HCT116 (cell line): ENCODE results near the gene TBCD. TPM values are rescaled to one million over a fixed set of nuclear protein-coding genes. Genes with fewer than 3 reads are reported as not detected.

Source experiments
- ATAC-seq: fragments of 200-7000 bp; cut with Tn5 transposase; 2 replicates; pipeline ENCODE4 v1.9.1; 2020; ENCODE audit warnings: mild to moderate bottlenecking, moderate library complexity
- BruUV-seq: library from RNA; stranded (reverse); fragments of 400-500 nt; replicated peaks from 2 replicates; lab custom pipeline; 2021; lab: Mats Ljungman, UMichigan
- CTCF ChIA-PET: fragments of 300-600 bp; sonication (Branson Sonifier 250); formaldehyde crosslinking; loops from one replicate; lab custom pipeline; 2021; ENCODE audit warnings: antibody characterized with exemption; lab: Charles Lee
- POLR2A ChIA-PET: fragments of 300-600, 350-600 bp; sonication (Branson Sonifier 250); formaldehyde crosslinking; loops from one replicate; lab custom pipeline; 2021; ENCODE audit warnings: antibody characterized with exemption; lab: Charles Lee
- RAD21 ChIA-PET, 2 experiments: fragments of 300-600 bp; sonication (Branson Sonifier 250); formaldehyde crosslinking; loops; one replicate each; lab custom pipeline; 2023; ENCODE audit warnings: low total read pairs in 2 of 2; ENCODE audit not compliant: uncharacterized antibody in 2 of 2, unreplicated experiment in 2 of 2, low non-redundant PET in 1 of 2; lab: Charles Lee
- DNase-seq: peaks from one replicate; pipeline ENCODE4 v3.0.0-alpha.2; 2010; ENCODE audit warnings: low read depth, low spot score
- H2AFZ ChIP-seq: fragments of 200-600 bp; shearing (Covaris generic), sonication (generic); 2 replicates; pipeline ENCODE4 v1.6.1; 2017; ENCODE audit warnings: low read depth, mixed run types, mixed read lengths, antibody characterized with exemption, low read length; ENCODE audit not compliant: poor library complexity, severe bottlenecking
- H3K27ac ChIP-seq: 2 replicates; pipeline ENCODE4 v1.5.1; 2012; ENCODE audit warnings: low read depth, low read length
- H3K27me3 ChIP-seq: fragments of 200-600 bp; sonication (generic); 2 replicates; pipeline ENCODE4 v1.6.1; 2016; ENCODE audit warnings: mixed run types, low read length, mixed read lengths; ENCODE audit not compliant: insufficient read depth
- H3K36me3 ChIP-seq, 2 experiments: fragments of 200-500 bp in 1 of 2; fragments of 200-600 bp in 1 of 2; sonication (Bioruptor generic) in 1 of 2; sonication (generic) in 1 of 2; 2 replicates each; pipeline versions ENCODE4 v1.5.1 to v1.6.1; 2014 to 2016; ENCODE audit warnings: low read length in 2 of 2, inconsistent platforms in 1 of 2, mixed read lengths in 1 of 2, mixed run types in 1 of 2; ENCODE audit not compliant: insufficient read depth in 2 of 2, control insufficient read depth in 1 of 2
- H3K4me1 ChIP-seq, 2 experiments: fragments of 200-600 bp in 1 of 2; sonication (generic) in 1 of 2; 2 replicates each; pipeline versions ENCODE4 v1.5.1 to v1.6.1; 2012 to 2017; ENCODE audit warnings: low read length in 2 of 2, inconsistent platforms in 1 of 2, mild to moderate bottlenecking in 1 of 2, mixed read lengths in 1 of 2, mixed run types in 1 of 2, moderate library complexity in 1 of 2; ENCODE audit not compliant: insufficient read depth in 2 of 2, control insufficient read depth in 1 of 2
- H3K4me2 ChIP-seq: fragments of 200-600 bp; sonication (generic); 2 replicates; pipeline ENCODE4 v1.6.1; 2017; ENCODE audit warnings: mixed run types, low read length, mixed read lengths
- H3K4me3 ChIP-seq, 2 experiments: fragments of 200-600 bp in 1 of 2; sonication (generic) in 1 of 2; replicated peaks in 1 of 2; 2 replicates each; pipeline ENCODE4 v1.5.1; 2011 to 2016; ENCODE audit warnings: low read length in 2 of 2, control low read depth in 1 of 2, low read depth in 1 of 2, mild to moderate bottlenecking in 1 of 2, mixed read lengths in 1 of 2, mixed run types in 1 of 2
- H3K79me2 ChIP-seq: fragments of 200-600 bp; sonication (generic); 2 replicates; pipeline ENCODE4 v1.6.1; 2017; ENCODE audit warnings: mild to moderate bottlenecking, mixed run types, low read length, moderate library complexity, mixed read lengths; ENCODE audit not compliant: insufficient read depth
- H3K9ac ChIP-seq: fragments of 200-600 bp; sonication (generic); 2 replicates; pipeline ENCODE4 v1.6.1; 2016; ENCODE audit warnings: low read length, mixed read lengths
- H3K9me2 ChIP-seq: fragments of 200-600 bp; sonication (generic), shearing (Covaris generic); 2 replicates; pipeline ENCODE4 v1.6.1; 2017; ENCODE audit warnings: mixed run types, mild to moderate bottlenecking, moderate library complexity; ENCODE audit not compliant: insufficient read depth
- H3K9me3 ChIP-seq, 2 experiments: fragments of 200-500 bp in 1 of 2; fragments of 200-600 bp in 1 of 2; sonication (Bioruptor generic) in 1 of 2; sonication (generic) in 1 of 2; 2 replicates each; pipeline ENCODE4 v1.6.1; 2014 to 2017; ENCODE audit warnings: low read length in 2 of 2, mixed read lengths in 2 of 2, inconsistent platforms in 1 of 2, low read depth in 1 of 2, mild to moderate bottlenecking in 1 of 2, mixed run types in 1 of 2, moderate library complexity in 1 of 2; ENCODE audit not compliant: control insufficient read depth in 1 of 2, insufficient read depth in 1 of 2
- H4K20me1 ChIP-seq: fragments of 200-600 bp; sonication (generic), shearing (Covaris generic); 2 replicates; pipeline ENCODE4 v1.6.1; 2017; ENCODE audit warnings: mixed run types, mild to moderate bottlenecking, moderate library complexity; ENCODE audit not compliant: insufficient read depth
- CEBPB ChIP-seq: IDR thresholded peaks from 2 replicates; pipeline ENCODE4 v1.6.1; 2012; ENCODE audit warnings: low read depth
- EGR1 ChIP-seq: IDR thresholded peaks from 2 replicates; pipeline ENCODE4 v1.6.1; 2012; ENCODE audit warnings: low read depth
- ELF1 ChIP-seq: IDR thresholded peaks from 2 replicates; pipeline ENCODE4 v1.6.1; 2012; ENCODE audit warnings: low read depth, borderline replicate concordance
- EZH2 ChIP-seq: fragments of 200-600 bp; sonication (generic); IDR thresholded peaks from 2 replicates; pipeline ENCODE4 v1.6.1; 2017; ENCODE audit warnings: antibody characterized with exemption, mixed run types
- POLR2AphosphoS5 ChIP-seq: IDR thresholded peaks from 2 replicates; pipeline ENCODE4 v1.6.1; 2011; ENCODE audit warnings: mild to moderate bottlenecking, low read depth, low read length, moderate library complexity
- SRF ChIP-seq: IDR thresholded peaks from 2 replicates; pipeline ENCODE4 v1.6.1; 2012; ENCODE audit warnings: low read depth
- ZNF274 ChIP-seq: fragments of 200-500 bp; sonication (Bioruptor generic); IDR thresholded peaks from 2 replicates; pipeline ENCODE4 v1.6.1; 2014; ENCODE audit warnings: mild to moderate bottlenecking, low read depth, low read length, inconsistent platforms
- intact Hi-C: fragments of 100-400 bp; cut with micrococcal nuclease; formaldehyde crosslinking; loops from 2 replicates; pipeline ENCODE4 v1.10.0; 2022
- total RNA-seq: library from RNA; stranded (reverse); gene quantifications from one replicate; pipeline ENCODE4 v1.2.1, GENCODE V29; 2021; ENCODE audit not compliant: unreplicated experiment
- TF ChIP-seq, protein P1 (sequence below): IDR thresholded peaks from 2 replicates; pipeline ENCODE4 v1.6.1; 2011; ENCODE audit warnings: mild to moderate bottlenecking, low read length, moderate library complexity; ENCODE audit not compliant: insufficient replicate concordance; ENCODE audit errors: extremely low read depth
- TF ChIP-seq, protein P2 (sequence below): IDR thresholded peaks from 2 replicates; pipeline ENCODE4 v1.6.1; 2012; ENCODE audit warnings: low read depth
- TF ChIP-seq, protein P3 (sequence below): IDR thresholded peaks from 2 replicates; pipeline ENCODE4 v1.6.1; 2012

The TBCD gene
- total RNA-seq, 1 experiment from 2014 or later: 152 TPM

DNA sequence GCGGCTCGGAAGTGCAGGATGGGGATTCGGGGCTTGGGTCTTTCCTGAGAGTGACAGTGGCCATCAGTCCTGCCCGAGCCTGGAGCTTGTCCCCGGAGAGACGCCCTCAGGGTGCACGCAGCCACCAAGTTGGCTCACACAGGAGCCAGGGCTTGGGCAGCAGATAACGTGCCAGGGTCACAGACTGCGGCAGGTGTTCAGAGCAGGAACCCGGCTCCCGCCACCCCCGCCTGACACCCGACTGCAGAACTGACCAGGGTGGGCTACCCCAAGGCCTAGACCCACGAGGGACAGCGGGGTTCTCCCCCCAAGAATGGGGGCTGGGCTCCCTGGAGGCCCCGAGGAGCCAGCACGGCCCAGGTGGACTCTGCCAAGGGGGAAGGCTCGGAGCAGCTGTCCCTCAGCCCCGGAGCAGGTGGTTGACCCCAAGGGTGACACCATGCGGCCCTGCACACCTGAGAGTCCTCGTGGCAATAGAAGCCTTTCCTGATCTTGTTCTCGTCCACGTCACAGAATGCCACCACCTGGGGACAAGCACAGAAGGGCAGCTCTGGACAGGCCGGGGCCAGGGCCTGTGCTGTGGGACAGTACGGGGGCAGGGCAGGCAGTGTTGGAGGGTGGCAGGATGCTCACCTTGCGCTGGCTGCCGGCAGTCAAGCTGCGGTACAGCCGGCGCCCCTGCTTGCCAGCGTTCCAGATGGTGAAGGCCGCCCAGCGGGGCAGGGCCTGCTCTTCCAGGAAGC, 205.0 kb downstream of the TBCD start:
- ATAC-seq: no peak
- TF ChIP-seq, protein P1, sequence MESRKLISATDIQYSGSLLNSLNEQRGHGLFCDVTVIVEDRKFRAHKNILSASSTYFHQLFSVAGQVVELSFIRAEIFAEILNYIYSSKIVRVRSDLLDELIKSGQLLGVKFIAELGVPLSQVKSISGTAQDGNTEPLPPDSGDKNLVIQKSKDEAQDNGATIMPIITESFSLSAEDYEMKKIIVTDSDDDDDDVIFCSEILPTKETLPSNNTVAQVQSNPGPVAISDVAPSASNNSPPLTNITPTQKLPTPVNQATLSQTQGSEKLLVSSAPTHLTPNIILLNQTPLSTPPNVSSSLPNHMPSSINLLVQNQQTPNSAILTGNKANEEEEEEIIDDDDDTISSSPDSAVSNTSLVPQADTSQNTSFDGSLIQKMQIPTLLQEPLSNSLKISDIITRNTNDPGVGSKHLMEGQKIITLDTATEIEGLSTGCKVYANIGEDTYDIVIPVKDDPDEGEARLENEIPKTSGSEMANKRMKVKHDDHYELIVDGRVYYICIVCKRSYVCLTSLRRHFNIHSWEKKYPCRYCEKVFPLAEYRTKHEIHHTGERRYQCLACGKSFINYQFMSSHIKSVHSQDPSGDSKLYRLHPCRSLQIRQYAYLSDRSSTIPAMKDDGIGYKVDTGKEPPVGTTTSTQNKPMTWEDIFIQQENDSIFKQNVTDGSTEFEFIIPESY: no peak
- TF ChIP-seq POLR2AphosphoS5 (no peak), ELF1 (no peak), EZH2 (no peak), SRF (no peak), ZNF274 (no peak), EGR1 (no peak), CEBPB (no peak)
- TF ChIP-seq, protein P2, sequence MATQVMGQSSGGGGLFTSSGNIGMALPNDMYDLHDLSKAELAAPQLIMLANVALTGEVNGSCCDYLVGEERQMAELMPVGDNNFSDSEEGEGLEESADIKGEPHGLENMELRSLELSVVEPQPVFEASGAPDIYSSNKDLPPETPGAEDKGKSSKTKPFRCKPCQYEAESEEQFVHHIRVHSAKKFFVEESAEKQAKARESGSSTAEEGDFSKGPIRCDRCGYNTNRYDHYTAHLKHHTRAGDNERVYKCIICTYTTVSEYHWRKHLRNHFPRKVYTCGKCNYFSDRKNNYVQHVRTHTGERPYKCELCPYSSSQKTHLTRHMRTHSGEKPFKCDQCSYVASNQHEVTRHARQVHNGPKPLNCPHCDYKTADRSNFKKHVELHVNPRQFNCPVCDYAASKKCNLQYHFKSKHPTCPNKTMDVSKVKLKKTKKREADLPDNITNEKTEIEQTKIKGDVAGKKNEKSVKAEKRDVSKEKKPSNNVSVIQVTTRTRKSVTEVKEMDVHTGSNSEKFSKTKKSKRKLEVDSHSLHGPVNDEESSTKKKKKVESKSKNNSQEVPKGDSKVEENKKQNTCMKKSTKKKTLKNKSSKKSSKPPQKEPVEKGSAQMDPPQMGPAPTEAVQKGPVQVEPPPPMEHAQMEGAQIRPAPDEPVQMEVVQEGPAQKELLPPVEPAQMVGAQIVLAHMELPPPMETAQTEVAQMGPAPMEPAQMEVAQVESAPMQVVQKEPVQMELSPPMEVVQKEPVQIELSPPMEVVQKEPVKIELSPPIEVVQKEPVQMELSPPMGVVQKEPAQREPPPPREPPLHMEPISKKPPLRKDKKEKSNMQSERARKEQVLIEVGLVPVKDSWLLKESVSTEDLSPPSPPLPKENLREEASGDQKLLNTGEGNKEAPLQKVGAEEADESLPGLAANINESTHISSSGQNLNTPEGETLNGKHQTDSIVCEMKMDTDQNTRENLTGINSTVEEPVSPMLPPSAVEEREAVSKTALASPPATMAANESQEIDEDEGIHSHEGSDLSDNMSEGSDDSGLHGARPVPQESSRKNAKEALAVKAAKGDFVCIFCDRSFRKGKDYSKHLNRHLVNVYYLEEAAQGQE: no peak
- TF ChIP-seq, protein P3, sequence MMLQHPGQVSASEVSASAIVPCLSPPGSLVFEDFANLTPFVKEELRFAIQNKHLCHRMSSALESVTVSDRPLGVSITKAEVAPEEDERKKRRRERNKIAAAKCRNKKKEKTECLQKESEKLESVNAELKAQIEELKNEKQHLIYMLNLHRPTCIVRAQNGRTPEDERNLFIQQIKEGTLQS: no peak
- TF ChIP-seq, all 23 proteins: peak for 0
- intact Hi-C loops: no loop called here
- H3K27me3 ChIP-seq: no peaks in the 10 kb centered on the region
- no peaks in the 10 kb centered on the region for H3K4me1 ChIP-seq
- no peaks in the 10 kb centered on the region for H3K9me2 ChIP-seq
- no peak for DNase-seq
- ChIA-PET CTCF (no interaction called here), RAD21 (no interaction called here), POLR2A (no interaction called here)
- H3K9ac ChIP-seq: no peak overlapping the region
- H2AFZ ChIP-seq: no peak overlapping the region
- H3K9me3 ChIP-seq: no peaks in the 10 kb centered on the region
- no peaks in the 10 kb centered on the region for H4K20me1 ChIP-seq
- peaks cover 0 to 8% of the 10 kb centered on the region in 2 experiments; a peak in 2 of 4 replicates for H3K36me3 ChIP-seq
- H3K4me3 ChIP-seq: no peak overlapping the region
- no peak overlapping the region for H3K4me2 ChIP-seq
- no TSS peak for BruUV-seq
- H3K27ac ChIP-seq: no peak overlapping the region
- no peaks in the 10 kb centered on the region for H3K79me2 ChIP-seq
